ENCODE measurements around the gene CRMP1. TPM values are rescaled to one million over a fixed set of nuclear protein-coding genes. Genes with fewer than 3 reads are reported as not detected.

CRMP1 gene
- total RNA-seq, 1 donor, result under 0.01 TPM

DNA sequence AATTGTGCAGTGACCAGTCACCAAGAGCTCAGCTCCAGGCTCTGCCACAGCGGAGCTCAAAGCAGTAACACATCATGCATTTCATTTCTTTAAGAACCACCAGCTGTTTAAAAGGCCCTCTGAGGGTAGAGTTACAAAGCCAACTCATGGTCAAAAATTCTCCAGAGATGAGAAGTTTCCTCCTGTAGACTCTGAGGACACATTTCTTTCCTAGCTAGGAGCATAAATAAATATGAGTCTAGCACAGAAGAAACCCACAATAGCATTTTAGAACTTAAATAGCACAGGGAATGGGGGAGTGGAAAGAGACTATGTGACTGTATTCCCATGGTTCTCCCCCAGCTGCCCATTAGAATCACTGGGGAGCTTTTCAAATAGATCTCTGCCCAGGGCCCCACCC is 6.5 kb upstream of the CRMP1 start:
- TF ChIP-seq, protein P1, sequence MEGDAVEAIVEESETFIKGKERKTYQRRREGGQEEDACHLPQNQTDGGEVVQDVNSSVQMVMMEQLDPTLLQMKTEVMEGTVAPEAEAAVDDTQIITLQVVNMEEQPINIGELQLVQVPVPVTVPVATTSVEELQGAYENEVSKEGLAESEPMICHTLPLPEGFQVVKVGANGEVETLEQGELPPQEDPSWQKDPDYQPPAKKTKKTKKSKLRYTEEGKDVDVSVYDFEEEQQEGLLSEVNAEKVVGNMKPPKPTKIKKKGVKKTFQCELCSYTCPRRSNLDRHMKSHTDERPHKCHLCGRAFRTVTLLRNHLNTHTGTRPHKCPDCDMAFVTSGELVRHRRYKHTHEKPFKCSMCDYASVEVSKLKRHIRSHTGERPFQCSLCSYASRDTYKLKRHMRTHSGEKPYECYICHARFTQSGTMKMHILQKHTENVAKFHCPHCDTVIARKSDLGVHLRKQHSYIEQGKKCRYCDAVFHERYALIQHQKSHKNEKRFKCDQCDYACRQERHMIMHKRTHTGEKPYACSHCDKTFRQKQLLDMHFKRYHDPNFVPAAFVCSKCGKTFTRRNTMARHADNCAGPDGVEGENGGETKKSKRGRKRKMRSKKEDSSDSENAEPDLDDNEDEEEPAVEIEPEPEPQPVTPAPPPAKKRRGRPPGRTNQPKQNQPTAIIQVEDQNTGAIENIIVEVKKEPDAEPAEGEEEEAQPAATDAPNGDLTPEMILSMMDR (IDR thresholded peaks at IDR 0.05; ENCODE audit: extremely low read depth, low read depth, low read length), result no peak
- no peak for DNase-seq (ENCODE audit: insufficient read length, low spot score, missing footprints)
- no peak overlapping the region for H3K4me3 ChIP-seq (ENCODE audit: insufficient read depth, low read length)
- no peaks in the 10 kb centered on the region for H3K4me1 ChIP-seq (ENCODE audit: insufficient read depth, low read length)
- no peaks in the 10 kb centered on the region for H4K20me1 ChIP-seq (ENCODE audit: insufficient read depth, low read length)
- no peak overlapping the region for H3K27ac ChIP-seq (ENCODE audit: low read depth, low read length)
- no peak overlapping the region for H2AFZ ChIP-seq (ENCODE audit: low read length)
- H3K36me3 ChIP-seq (ENCODE audit: insufficient read depth, low read length), result no peaks in the 10 kb centered on the region
- H3K27me3 ChIP-seq (ENCODE audit: insufficient read depth, low read length), result no peaks in the 10 kb centered on the region
- no peaks in the 10 kb centered on the region for H3K79me2 ChIP-seq (ENCODE audit: insufficient read depth, low read length)
- H3K9me3 ChIP-seq (ENCODE audit: low read depth, low read length), result no peaks in the 10 kb centered on the region
- H3K4me2 ChIP-seq (ENCODE audit: insufficient read depth, low read length), result no peak overlapping the region

DNA sequence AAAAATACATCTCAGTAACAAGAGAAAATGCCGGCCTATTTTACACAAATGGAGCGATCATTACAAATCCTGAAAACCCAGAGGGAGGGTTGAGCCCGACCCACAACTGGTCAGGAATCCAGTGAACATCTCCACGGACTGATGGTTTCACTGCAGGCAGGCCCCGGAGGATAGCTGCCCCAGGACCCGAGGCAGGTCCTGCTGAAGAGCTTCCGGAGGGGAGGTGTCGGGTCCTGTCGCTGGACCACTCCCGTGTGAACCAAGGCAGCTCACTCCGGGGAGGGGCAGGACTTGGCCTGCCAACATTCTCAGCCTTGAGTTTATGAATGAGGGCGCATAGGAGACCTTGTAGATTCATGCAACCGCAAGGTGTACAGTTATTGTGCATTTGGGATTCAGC is 4.8 kb upstream of the CRMP1 start:
- Histone ChIP-seq H3K4me1 (ENCODE audit: insufficient read depth, low read length) (no peaks in the 10 kb centered on the region), H3K36me3 (ENCODE audit: insufficient read depth, low read length) (no peaks in the 10 kb centered on the region), H3K4me2 (ENCODE audit: insufficient read depth, low read length) (no peak overlapping the region), H3K79me2 (ENCODE audit: insufficient read depth, low read length) (no peaks in the 10 kb centered on the region), H2AFZ (ENCODE audit: low read length) (no peak overlapping the region), H4K20me1 (ENCODE audit: insufficient read depth, low read length) (no peaks in the 10 kb centered on the region), H3K9me3 (ENCODE audit: low read depth, low read length) (no peaks in the 10 kb centered on the region), H3K27me3 (ENCODE audit: insufficient read depth, low read length) (peaks cover 8% of the 10 kb centered on the region), H3K4me3 (ENCODE audit: insufficient read depth, low read length) (no peak overlapping the region), H3K27ac (ENCODE audit: low read depth, low read length) (no peak overlapping the region)
- DNase-seq (ENCODE audit: insufficient read length, low spot score, missing footprints), result peak; percentile 79
- TF ChIP-seq, protein P1 (IDR thresholded peaks at IDR 0.05; ENCODE audit: extremely low read depth, low read depth, low read length), result no peak

DNA sequence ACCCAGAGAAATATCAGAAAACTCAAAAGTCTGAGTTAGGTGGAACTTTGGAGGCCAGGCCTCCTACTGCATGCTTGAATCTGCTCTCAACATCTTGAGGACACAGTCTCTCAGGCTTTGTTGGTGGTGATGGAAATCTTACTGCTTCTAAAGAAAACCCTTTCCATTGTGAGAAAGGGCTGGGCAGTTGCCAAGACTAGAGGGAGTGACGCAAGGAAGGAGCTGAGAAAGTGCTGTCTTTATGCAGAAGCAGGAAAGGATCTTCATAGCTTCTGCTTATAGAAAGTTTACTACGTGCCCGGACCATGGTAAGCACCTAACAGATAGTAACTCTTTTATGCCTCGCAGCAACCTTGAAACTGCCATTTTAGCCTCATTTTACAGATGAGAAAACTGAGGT is 2.4 kb upstream of the CRMP1 start:
- H3K27me3 ChIP-seq (ENCODE audit: insufficient read depth, low read length), result peaks cover 28% of the 10 kb centered on the region
- peak; percentile 75 for DNase-seq (ENCODE audit: insufficient read length, low spot score, missing footprints)

DNA sequence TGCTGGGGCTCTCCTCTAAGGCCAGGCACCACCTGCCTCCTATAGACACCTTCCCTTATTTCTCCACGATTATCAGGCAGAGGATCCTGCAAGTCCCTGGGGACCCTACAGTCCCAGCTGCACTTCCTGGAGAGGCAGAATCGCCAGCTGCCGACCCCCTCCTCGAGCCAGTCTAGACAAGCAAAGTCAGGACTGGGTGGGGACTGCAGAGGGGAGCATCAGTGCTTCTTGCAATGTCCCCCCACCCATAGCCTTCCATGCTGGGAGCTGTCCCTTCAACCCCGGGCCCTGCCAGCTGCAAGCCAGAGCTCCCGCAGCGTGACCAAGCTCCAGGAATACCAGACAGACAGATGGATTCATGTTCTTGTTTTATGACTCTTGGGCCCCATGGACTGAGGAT is 1.4 kb upstream of the CRMP1 start:
- Histone ChIP-seq H4K20me1 (ENCODE audit: insufficient read depth, low read length) (no peaks in the 10 kb centered on the region), H3K27ac (ENCODE audit: low read depth, low read length) (no peak overlapping the region), H3K4me3 (ENCODE audit: insufficient read depth, low read length) (no peak overlapping the region), H3K9me3 (ENCODE audit: low read depth, low read length) (no peaks in the 10 kb centered on the region), H3K4me2 (ENCODE audit: insufficient read depth, low read length) (no peak overlapping the region), H3K4me1 (ENCODE audit: insufficient read depth, low read length) (no peaks in the 10 kb centered on the region), H2AFZ (ENCODE audit: low read length) (no peak overlapping the region), H3K36me3 (ENCODE audit: insufficient read depth, low read length) (no peaks in the 10 kb centered on the region), H3K79me2 (ENCODE audit: insufficient read depth, low read length) (no peaks in the 10 kb centered on the region), H3K27me3 (ENCODE audit: insufficient read depth, low read length) (peaks cover 39% of the 10 kb centered on the region)
- DNase-seq (ENCODE audit: insufficient read length, low spot score, missing footprints), result no peak
- TF ChIP-seq, protein P1 (IDR thresholded peaks at IDR 0.05; ENCODE audit: extremely low read depth, low read depth, low read length), result no peak

More for the DNA sequence above, 2.4 kb upstream of the CRMP1 start:
- Histone ChIP-seq H3K4me1 (ENCODE audit: insufficient read depth, low read length) (no peaks in the 10 kb centered on the region), H3K9me3 (ENCODE audit: low read depth, low read length) (no peaks in the 10 kb centered on the region), H4K20me1 (ENCODE audit: insufficient read depth, low read length) (no peaks in the 10 kb centered on the region), H3K4me2 (ENCODE audit: insufficient read depth, low read length) (no peak overlapping the region), H3K27ac (ENCODE audit: low read depth, low read length) (no peak overlapping the region), H3K36me3 (ENCODE audit: insufficient read depth, low read length) (no peaks in the 10 kb centered on the region), H2AFZ (ENCODE audit: low read length) (no peak overlapping the region), H3K4me3 (ENCODE audit: insufficient read depth, low read length) (no peak overlapping the region), H3K79me2 (ENCODE audit: insufficient read depth, low read length) (no peaks in the 10 kb centered on the region)
- TF ChIP-seq, protein P1 (IDR thresholded peaks at IDR 0.05; ENCODE audit: extremely low read depth, low read depth, low read length), result no peak
